Uterus (tissue), 4 donors: ENCODE measurements around the gene EML1. TPM values are rescaled to one million over a fixed set of nuclear protein-coding genes. Genes with fewer than 3 reads are reported as not detected.

Source experiments
- DNase-seq, 2 donors: peaks; one replicate each; pipeline ENCODE4 v3.0.0-alpha.2; 2019 to 2020
- H3K27ac ChIP-seq, 2 donors: fragments of 200-600 bp; sonication (generic); 1 replicate in 1 of 2; 2 replicates in 1 of 2; pipeline ENCODE4 v1.5.1; 2016 to 2018
- H3K27me3 ChIP-seq, 2 donors: fragments of 200-600 bp; sonication (generic); one replicate each; pipeline ENCODE4 v1.5.1; 2018 to 2019; ENCODE audit warnings: control low read depth in 1 of 2
- H3K36me3 ChIP-seq, 2 donors: fragments of 200-600 bp; sonication (generic); one replicate each; pipeline ENCODE4 v1.5.1; 2019; ENCODE audit warnings: control low read depth in 1 of 2
- H3K4me1 ChIP-seq, 2 donors: fragments of 200-600 bp; sonication (generic); one replicate each; pipeline ENCODE4 v1.5.1; 2018 to 2019; ENCODE audit warnings: control low read depth in 1 of 2
- H3K4me3 ChIP-seq, 2 donors: fragments of 200-600 bp; sonication (generic); 1 replicate in 1 of 2; 2 replicates in 1 of 2; pipeline ENCODE4 v1.5.1; 2018 to 2019; ENCODE audit warnings: mild to moderate bottlenecking in 1 of 2
- H3K9me3 ChIP-seq, 2 donors: fragments of 200-600 bp; sonication (generic); one replicate each; pipeline ENCODE4 v1.5.1; 2019; ENCODE audit warnings: control low read depth in 1 of 2
- CTCF ChIP-seq, 4 experiments: fragments of 200-600 bp in 2 of 4; fragments of 450-650 bp in 2 of 4; sonication (generic) in 2 of 4; IDR thresholded peaks; one replicate each; pipeline ENCODE4 v1.5.1; 2016 to 2019; ENCODE audit warnings: antibody characterized with exemption in 4 of 4, mild to moderate bottlenecking in 2 of 4, moderate library complexity in 1 of 4
- POLR2A ChIP-seq, 2 donors: fragments of 450-650 bp; IDR thresholded peaks; one replicate each; pipeline ENCODE4 v1.6.1; 2016; ENCODE audit warnings: antibody characterized with exemption in 2 of 2, mild to moderate bottlenecking in 1 of 2, moderate library complexity in 1 of 2
- intact Hi-C: fragments of 100-400 bp; cut with DNase I; formaldehyde crosslinking; loops from one replicate; pipeline ENCODE4 v1.15.1; 2023; ENCODE audit warnings: low total_unique reads
- total RNA-seq, 4 donors: library from RNA; depleted of rRNA in 3 of 4; stranded (reverse); fragments of >200 nt in 3 of 4; gene quantifications; one replicate each; pipeline versions ENCODE4 v1.1.0 to v1.2.4, GENCODE V29; 2014 to 2023
- donor health status: DM: yes; HTN: yes; CAD: no.

Gene EML1
- total RNA-seq, 4 donors from 2014 or later, result 51.4 to 184 (median 84.4) TPM

- no peak overlapping the region for H3K4me3 ChIP-seq
- no peaks in the 10 kb centered on the region for H3K36me3 ChIP-seq
- no peak for TF ChIP-seq POLR2A (IDR thresholded peaks at IDR 0.05)
- TF ChIP-seq CTCF (IDR thresholded peaks at IDR 0.05), result no peak
- no peaks in the 10 kb centered on the region for H3K4me1 ChIP-seq
- intact Hi-C loops, result no loop called here
- no peaks in the 10 kb centered on the region for H3K9me3 ChIP-seq
- H3K27ac ChIP-seq, result no peak overlapping the region
- no peaks in the 10 kb centered on the region for H3K27me3 ChIP-seq
- no peak for DNase-seq
Measured at GRCh38 chr14:99925471-99925870, 132.3 kb downstream of the EML1 start.

GRCh38 chr14:99928963-99929362, 135.8 kb downstream of the EML1 start:
- Histone ChIP-seq H3K4me1 (no peaks in the 10 kb centered on the region), H3K4me3 (no peak overlapping the region), H3K9me3 (no peaks in the 10 kb centered on the region), H3K36me3 (no peaks in the 10 kb centered on the region), H3K27me3 (no peaks in the 10 kb centered on the region), H3K27ac (no peak overlapping the region)
- DNase-seq, result no peak
- intact Hi-C loops, result no loop called here
- TF ChIP-seq POLR2A (IDR thresholded peaks at IDR 0.05) (no peak), CTCF (IDR thresholded peaks at IDR 0.05) (no peak)

GRCh38 chr14:99929601-99930000, 136.4 kb downstream of the EML1 start:
- TF ChIP-seq CTCF (IDR thresholded peaks at IDR 0.05) (no peak), POLR2A (IDR thresholded peaks at IDR 0.05) (no peak)
- Histone ChIP-seq H3K9me3 (no peaks in the 10 kb centered on the region), H3K4me1 (no peaks in the 10 kb centered on the region), H3K4me3 (no peak overlapping the region), H3K36me3 (no peaks in the 10 kb centered on the region), H3K27ac (no peak overlapping the region), H3K27me3 (no peaks in the 10 kb centered on the region)
- intact Hi-C loops, result no loop called here
- no peak for DNase-seq

- no peak for TF ChIP-seq POLR2A (IDR thresholded peaks at IDR 0.05)
- no peak for TF ChIP-seq CTCF (IDR thresholded peaks at IDR 0.05)
- no peak overlapping the region for H3K4me3 ChIP-seq
- intact Hi-C loops, result no loop called here
- no peak for DNase-seq
- no peaks in the 10 kb centered on the region for H3K36me3 ChIP-seq
- no peaks in the 10 kb centered on the region for H3K9me3 ChIP-seq
- H3K27me3 ChIP-seq, result no peaks in the 10 kb centered on the region
- no peaks in the 10 kb centered on the region for H3K4me1 ChIP-seq
- H3K27ac ChIP-seq, result no peak overlapping the region
Measured at GRCh38 chr14:99930420-99931274, 137.4 kb downstream of the EML1 start.

- Histone ChIP-seq H3K36me3 (no peaks in the 10 kb centered on the region), H3K9me3 (no peaks in the 10 kb centered on the region)
- DNase-seq, result no peak
Measured at GRCh38 chr14:99931308-99931707, 138.1 kb downstream of the EML1 start.

More at GRCh38 chr14:99931308-99931707, 138.1 kb downstream of the EML1 start:
- H3K4me1 ChIP-seq, result no peaks in the 10 kb centered on the region
- intact Hi-C loops, result no loop called here
- no peak for TF ChIP-seq POLR2A (IDR thresholded peaks at IDR 0.05)
- TF ChIP-seq CTCF (IDR thresholded peaks at IDR 0.05), result no peak
- H3K4me3 ChIP-seq, result no peak overlapping the region
- H3K27ac ChIP-seq, result no peak overlapping the region
- H3K27me3 ChIP-seq, result no peaks in the 10 kb centered on the region
